NCI-H2196 treated with DMSO at 0.1 percent for 48 hours (cell line): ENCODE results near the gene PSMD8.
A peak's percentile ranks its signal among the peaks of the same experiment; 100 is the strongest.
"Not testable (repeated sequence)": the region's sequence is repeated elsewhere in the genome, so short reads cannot be mapped to it uniquely, and the experiment has no call there.

Source experiments
- DNase-seq: peaks from one replicate; lab custom pipeline; 2025; ENCODE audit not compliant: unreplicated experiment; lab: John Stamatoyannopoulos, UW

Gene PSMD8

GRCh38 chr19:38374332-38375097 lies at the start of gene PSMD8:
Gene PSMD8, plus strand, starts transcription at chr19:38374571. Its CDS starts 31 bp downstream, at chr19:38374602.
- peak; percentile 98 for DNase-seq

- no peak for DNase-seq
Measured at GRCh38 chr19:38326591-38326990, 47.8 kb upstream of the PSMD8 start.

- DNase-seq, result no peak
Measured at GRCh38 chr19:38329651-38330050, 44.7 kb upstream of the PSMD8 start.

- no peak for DNase-seq
Measured at GRCh38 chr19:38331728-38332127, 42.6 kb upstream of the PSMD8 start.

GRCh38 chr19:38333245-38333644 lies 41.1 kb upstream of the PSMD8 start:
- no peak for DNase-seq

- peak; percentile 98 for DNase-seq
Measured at GRCh38 chr19:38335949-38336637, 38.3 kb upstream of the PSMD8 start.

- DNase-seq, result peak; percentile 98
Measured at GRCh38 chr19:38336638-38337359, 37.6 kb upstream of the PSMD8 start.

- no peak for DNase-seq
Measured at GRCh38 chr19:38337360-38337653, 37.1 kb upstream of the PSMD8 start.

GRCh38 chr19:38339011-38339410 lies 35.4 kb upstream of the PSMD8 start:
- not testable (repeated sequence) for DNase-seq

- no peak for DNase-seq
Measured at GRCh38 chr19:38340927-38341326, 33.4 kb upstream of the PSMD8 start.

GRCh38 chr19:38346837-38347236 lies 27.5 kb upstream of the PSMD8 start:
- DNase-seq, result no peak

GRCh38 chr19:38350883-38351282 lies 23.5 kb upstream of the PSMD8 start:
- no peak for DNase-seq

GRCh38 chr19:38351865-38352395 lies 22.4 kb upstream of the PSMD8 start:
- DNase-seq, result no peak

- DNase-seq, result no peak
Measured at GRCh38 chr19:38352611-38353010, 21.8 kb upstream of the PSMD8 start.

GRCh38 chr19:38355728-38356725 lies 18.3 kb upstream of the PSMD8 start:
- DNase-seq, result no peak

- DNase-seq, result no peak
Measured at GRCh38 chr19:38358071-38358470, 16.3 kb upstream of the PSMD8 start.

- no peak for DNase-seq
Measured at GRCh38 chr19:38359242-38360021, 14.9 kb upstream of the PSMD8 start.

- no peak for DNase-seq
Measured at GRCh38 chr19:38360351-38360750, 14.0 kb upstream of the PSMD8 start.

GRCh38 chr19:38360839-38361631 lies 13.3 kb upstream of the PSMD8 start:
- DNase-seq, result no peak
